NCI-H1694 treated with DMSO at 0.1 percent for 48 hours (cell line): ENCODE results near the gene ZNF84.
A peak's percentile ranks its signal among the peaks of the same experiment; 100 is the strongest.

ENCODE experiments used
- DNase-seq: peaks from one replicate; lab custom pipeline; 2025; lab: John Stamatoyannopoulos, UW

ZNF84 gene

DNA sequence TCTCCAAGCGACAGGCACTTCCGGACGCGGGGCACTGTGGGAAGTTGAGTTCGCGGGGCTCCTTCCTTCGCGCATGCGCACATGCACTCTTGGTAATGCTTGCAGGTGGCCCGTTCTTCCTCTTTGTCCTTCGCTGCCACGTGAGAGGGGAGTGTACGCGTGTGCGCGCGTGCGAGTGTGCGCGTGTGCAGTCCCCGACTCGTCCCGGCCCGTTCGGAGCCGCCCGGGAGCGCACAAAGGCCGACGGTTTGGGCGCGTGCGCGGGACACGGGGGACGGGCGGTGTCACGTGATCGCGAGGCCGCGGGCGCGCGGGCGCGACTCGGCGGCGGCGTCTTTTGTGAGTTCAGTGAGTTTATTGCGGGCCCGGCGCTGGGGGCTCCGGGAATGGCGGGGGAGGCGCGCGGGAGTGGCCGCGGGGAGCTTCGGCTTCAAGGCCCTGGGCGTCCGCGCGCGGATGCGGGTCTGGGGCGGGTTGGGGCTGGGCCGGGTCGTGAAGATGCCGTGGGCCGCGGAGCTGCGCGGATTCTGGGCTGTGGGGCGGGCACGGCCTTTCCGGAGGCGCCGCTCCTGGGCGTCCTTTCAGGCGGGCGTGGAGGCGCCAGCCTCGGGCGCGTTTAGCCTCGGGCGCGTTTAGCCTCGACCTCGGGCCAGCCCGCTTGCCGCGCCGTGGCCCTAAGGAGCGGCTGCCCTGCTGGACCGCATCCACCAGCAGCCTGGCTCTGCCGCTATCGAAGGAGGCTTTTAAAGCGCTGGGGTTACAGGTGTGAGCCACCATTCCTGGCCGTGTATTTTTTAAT is at the start of gene ZNF84:
ZNF84 (plus strand) TSS at position 303 of the 799 bp plus-strand sequence. CDS start 3,959 bp downstream, outside the sequence.
- peak; percentile 92 for DNase-seq

DNA sequence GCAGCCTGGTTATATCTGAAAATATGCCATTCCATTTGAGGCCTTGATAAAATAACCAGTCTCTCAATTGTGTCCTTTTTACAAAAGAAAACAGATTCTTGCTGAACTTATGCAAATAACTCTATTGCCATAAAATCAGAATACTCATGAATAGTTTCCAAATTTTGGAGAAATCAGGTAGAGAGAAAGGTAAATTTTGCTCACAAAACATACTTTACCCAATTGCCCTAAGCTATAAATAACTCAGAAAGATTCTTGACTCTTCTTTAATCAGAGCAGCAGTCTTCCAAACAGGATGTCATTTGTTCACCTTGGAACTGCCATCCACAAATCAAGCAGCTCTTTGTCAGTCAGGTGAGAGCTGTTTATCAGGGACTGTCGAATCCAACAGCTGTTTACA is 38.6 kb upstream of the ZNF84 start:
- DNase-seq, result no peak

DNA sequence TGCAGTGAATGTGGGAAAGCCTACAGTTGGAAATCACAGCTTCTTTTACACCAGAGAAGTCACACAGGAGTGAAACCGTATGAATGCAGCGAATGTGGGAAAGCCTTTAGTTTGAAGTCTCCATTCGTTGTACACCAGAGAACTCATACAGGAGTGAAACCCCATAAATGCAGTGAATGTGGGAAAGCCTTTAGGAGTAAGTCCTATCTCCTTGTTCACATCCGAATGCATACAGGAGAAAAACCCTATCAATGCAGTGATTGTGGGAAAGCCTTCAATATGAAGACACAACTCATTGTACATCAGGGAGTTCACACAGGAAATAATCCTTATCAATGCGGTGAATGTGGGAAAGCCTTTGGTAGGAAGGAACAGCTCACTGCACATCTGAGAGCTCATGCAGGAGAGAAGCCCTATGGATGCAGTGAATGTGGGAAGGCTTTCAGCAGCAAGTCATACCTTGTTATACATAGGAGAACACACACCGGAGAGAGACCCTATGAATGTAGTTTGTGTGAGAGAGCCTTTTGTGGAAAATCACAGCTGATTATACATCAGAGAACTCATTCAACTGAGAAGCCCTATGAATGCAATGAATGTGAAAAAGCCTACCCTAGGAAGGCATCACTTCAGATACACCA is 26.5 kb upstream of the ZNF84 start:
- no peak for DNase-seq

DNA sequence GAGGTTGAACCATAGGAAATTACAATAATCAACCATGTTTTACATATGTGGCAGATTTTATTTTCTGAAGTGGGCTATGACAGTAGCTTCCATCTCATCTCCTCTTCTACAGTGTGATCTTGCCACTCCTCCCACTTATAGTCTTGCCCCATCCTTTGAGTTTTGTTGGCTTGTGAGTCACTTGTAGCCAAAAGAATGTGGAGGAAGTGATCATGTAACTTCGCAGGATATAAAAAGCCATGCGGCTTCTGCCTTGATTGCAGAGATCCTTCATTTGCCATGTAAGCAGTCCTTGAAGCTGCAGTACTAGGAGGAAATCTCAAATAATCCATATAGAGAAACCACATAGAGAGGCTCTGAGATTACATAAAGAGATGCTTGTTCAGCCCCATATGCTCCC is 13.7 kb upstream of the ZNF84 start:
- no peak for DNase-seq

DNA sequence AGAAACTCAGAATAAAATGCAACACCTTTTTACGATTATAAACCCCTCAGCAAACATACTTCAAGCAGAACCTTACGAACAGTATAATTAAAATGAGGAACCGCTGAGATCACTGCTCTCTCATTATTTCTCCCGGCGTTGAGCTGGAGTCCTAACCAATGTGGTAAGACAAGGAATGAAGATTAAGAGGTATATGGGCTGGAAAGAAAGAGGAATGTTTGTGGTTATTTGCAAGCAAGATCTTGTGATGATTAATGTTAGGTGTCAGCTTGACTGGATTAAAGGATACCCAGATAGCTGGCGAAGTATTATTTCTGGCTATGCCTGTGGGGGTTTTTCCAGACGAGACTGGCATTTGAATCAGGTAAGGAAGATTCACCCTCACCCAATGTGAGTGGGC is 10.3 kb upstream of the ZNF84 start:
- no peak for DNase-seq

DNA sequence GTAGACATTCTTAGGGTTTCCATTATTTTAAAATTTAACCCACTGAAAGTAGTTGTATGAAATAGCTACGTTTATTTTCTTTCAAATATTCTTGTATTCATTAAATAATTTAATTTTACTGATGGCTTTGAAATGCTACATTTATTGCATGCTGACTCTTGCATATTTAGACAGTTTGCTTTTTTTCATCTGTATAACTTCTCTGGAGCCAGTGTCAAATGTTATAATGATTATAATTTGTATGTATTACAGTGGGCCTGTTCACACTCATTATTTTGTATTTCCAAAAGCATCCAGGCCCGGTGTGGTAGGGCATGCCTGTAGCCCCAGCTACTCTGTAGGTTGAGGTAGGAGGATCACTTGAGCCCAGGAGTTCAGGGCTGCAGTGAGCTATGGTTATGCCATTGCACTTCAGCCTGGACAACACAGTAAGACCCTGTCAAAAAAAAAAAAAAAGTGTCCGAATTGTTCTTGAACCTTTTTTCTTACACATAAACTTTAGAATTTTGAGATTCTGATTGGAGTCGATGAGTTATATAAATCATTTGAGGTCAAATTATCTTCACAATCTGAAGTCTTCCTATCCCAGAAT is 905 bp downstream of the ZNF84 start:
- DNase-seq, result no peak

DNA sequence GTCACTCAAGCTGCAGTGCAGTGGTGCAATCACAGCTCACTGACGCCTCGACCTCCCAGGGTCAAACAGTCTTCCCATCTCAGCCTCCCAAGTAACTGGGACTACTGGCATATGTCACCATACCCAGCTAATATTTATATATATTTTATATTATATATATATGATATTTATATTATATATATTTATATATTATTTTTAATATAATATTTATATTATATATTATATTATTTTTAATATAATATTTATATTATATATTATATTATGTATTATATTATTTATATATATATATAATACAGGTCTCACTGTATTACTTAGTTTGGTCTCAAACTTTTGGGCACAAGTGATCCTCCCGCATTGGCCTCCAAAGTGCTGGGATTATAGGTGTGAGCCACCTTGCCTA is 9.4 kb downstream of the ZNF84 start:
- DNase-seq, result no peak

DNA sequence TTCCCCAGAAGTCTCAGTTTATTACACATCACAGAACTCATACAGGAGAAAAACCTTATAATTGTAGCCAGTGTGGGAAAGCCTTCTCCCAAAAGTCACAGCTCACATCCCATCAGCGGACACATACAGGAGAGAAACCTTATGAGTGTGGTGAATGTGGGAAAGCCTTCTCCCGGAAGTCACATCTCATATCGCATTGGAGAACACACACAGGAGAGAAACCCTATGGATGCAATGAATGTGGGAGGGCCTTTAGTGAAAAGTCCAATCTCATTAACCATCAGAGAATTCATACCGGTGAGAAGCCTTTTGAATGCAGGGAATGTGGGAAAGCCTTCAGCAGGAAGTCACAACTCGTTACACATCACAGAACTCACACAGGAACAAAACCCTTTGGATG is 20.1 kb downstream of the ZNF84 start:
- DNase-seq, result no peak

DNA sequence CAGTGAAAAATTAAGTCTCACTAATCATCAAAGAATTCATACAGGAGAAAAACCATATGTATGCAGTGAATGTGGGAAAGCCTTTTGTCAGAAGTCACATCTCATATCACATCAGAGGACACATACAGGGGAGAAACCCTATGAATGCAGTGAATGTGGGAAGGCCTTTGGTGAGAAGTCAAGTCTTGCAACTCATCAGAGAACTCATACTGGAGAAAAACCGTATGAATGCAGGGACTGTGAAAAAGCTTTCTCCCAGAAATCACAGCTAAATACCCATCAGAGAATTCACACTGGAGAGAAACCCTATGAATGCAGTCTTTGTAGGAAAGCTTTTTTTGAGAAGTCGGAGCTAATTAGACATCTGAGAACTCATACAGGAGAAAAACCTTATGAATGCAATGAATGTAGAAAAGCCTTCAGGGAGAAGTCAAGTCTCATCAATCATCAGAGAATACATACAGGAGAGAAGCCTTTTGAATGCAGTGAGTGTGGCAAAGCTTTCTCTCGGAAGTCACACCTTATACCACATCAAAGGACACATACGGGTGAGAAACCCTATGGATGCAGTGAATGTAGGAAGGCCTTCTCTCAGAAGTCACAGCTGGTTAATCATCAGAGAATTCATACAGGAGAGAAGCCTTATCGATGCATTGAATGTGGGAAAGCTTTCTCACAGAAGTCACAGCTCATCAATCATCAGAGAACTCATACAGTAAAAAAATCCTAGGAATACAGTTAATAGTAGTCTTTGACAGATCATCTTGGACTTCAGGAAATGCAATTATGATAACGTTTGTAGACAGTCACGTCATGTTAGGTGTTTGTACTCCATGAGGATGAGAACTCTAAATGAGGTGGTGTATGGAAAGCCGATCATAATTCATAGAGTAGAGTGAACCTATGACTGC is 21.1 kb downstream of the ZNF84 start:
- DNase-seq, result no peak

DNA sequence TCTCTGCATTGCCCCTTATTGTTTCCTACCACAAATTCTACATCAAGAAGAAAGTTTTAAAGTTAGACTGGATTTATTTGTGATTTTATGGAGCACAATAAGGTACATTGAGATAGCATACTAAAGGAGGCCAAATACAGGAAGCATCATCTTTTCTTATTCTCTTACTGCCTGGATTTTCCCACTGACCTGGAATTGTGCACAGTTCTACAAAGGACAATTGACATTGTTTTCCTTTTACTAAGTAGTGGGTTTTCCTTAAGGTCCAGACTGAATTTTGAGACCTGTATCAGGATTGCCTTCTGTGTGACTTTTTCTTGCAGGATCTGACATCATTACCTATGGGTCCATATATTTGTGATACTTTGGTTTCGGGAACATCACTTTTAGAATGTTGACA is 24.6 kb downstream of the ZNF84 start:
- DNase-seq, result no peak

DNA sequence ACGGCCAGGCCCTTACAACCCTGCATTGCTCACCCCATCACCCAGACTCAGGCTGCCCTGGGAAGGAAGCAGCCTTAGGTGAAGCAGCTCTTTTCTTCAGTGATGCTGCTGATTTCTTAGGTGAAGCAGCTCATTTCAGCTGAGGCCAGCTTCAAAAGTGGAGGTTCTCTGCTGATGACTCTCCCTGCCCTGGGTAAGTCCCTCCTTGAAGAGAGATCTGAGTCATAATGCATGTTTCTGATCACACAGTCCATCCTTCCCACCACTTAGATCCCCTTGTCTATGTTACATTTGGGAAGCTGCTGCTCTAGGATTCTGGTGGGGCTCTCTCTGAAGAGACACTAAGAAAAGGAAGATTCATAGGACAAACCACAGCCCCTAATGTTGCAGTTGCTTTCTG is 26.2 kb downstream of the ZNF84 start:
- no peak for DNase-seq

DNA sequence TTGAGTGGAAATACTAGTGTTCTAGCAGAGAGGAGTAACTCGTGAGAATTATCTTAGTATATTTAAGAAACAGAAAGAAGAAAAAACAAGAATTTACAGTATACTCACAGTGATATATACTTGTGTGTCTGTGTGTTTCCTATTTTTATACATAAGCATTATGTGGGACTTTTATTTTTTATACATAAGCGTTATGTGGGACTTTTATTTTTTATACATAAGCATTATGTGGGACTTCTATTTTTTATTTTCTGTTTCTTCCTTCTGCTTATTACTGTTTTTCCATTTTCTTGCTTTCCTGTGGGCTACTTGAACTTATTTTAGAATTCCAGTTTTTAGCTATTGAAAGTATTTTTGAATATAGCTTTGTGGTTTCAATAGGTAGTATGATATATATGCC is 36.5 kb downstream of the ZNF84 start:
- no peak for DNase-seq

DNA sequence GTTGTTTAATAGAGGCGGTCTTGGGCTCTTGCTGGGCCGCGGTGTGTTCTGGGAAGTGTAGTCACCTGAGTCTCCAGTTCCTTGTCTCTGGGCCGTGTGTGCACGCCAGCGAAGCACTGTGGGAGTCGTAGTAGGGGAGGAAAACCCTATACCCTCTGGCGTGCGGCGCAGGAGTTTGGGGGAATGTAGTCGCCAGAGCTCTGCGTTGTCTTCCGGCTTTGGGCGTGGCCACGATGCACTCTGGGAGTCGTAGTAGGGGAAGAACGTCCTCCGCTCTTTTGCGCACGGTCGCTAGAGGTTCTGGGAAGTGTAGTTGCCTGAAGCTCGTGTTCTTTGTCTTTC is 42.7 kb downstream of the ZNF84 start:
- peak; percentile 97 for DNase-seq

DNA sequence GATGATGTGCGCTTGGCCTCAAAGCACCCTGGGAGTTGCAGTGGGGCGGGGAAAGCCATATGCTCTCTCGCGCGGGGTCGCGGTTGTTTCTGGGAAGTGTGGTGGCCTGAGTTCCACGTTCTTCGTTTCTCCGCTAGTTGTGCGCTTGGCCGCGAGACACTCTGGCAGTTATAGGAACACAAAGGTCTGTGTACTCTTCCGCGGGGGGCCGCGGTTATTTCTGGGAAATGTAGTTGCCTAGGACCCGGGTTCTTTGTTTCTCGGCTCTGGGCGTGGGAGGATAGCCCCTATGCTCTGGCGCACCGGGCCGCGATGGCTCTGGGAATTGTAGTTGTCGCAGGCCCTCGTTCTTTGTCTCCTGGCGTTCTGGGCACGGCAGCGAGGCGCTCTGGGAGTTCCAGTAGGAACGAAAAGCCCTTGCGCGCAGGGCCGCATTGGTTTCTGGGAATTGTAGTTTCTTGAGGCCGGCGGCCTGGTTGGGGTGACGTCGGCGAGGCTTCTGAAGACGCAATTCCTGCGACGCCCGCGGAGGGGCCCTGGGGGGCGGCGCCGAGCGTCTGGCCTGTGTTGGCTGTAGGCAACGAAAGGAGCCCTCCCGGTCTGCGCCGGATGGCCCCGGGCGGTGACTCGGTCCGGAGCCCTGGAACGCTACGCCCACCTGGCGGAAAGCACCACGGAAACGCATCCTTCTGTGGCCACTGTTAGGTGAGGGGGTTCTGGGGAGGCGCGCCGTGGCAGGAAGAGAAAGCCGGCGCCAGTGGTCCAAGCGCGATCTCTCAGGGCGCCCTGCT is 43.3 kb downstream of the ZNF84 start, which contains the start of gene ZNF140:
ZNF140 (plus strand) TSS at position 556 of the 791 bp plus-strand sequence. CDS start 398 bp downstream, outside the sequence.
- peak; percentile 95 for DNase-seq

DNA sequence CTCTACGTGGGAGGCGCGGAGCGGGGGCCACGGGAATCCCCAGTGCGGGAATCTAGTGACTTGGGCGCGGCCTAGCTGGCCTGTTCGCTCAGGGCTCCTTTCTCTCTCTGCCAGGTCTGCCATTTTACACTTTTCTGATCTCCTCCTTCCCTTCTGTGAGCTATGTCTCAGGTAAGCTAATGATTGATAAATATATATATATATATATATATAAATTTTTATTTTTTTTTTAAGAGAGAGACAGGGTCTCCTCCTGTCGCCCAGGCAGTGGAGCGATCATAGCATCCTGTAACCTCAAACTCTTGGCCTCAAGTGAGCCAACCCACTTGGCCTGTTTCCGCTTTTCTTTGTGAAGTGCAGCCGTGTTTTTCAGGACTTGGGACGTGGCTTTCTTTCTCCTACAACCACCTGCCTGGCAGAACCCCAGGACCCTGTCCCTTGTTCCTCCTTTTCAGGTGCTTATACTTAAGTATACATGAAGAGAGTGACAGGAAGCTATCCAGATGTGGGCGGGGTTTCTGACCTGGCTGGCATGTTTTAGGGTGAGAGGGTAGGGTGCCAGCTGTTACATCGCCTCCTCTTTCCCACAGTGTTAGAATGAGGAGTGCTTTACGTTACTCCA is 44.0 kb downstream of the ZNF84 start:
- DNase-seq, result no peak

DNA sequence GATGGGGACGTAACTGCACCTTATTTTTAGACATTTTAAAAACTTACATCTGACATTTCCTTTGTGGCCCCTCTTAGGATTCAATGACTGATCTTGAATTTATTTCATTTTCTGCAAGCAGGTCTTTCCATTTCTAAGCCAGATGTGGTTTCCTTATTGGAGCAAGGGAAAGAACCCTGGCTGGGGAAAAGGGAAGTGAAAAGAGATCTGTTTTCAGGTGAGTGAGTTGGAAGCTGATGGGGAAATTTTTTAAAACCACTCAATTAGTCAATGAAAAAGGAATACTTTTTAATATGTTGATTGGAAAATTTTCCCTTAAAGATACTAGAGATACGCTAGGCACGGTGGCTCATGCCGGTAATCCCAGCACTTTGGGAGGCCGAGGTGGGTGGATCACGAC is 46.0 kb downstream of the ZNF84 start:
- DNase-seq, result no peak

DNA sequence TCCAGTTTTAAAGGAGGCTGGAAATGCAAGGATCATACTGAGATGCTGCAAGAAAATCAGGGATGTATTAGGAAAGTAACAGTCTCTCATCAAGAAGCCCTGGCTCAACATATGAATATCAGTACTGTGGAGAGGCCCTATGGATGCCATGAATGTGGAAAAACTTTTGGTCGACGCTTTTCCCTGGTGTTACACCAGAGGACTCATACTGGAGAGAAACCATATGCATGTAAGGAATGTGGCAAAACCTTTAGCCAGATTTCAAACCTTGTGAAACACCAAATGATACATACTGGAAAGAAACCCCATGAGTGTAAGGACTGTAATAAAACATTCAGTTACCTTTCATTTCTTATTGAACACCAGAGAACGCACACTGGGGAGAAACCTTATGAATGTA is 68.3 kb downstream of the ZNF84 start:
- no peak for DNase-seq

DNA sequence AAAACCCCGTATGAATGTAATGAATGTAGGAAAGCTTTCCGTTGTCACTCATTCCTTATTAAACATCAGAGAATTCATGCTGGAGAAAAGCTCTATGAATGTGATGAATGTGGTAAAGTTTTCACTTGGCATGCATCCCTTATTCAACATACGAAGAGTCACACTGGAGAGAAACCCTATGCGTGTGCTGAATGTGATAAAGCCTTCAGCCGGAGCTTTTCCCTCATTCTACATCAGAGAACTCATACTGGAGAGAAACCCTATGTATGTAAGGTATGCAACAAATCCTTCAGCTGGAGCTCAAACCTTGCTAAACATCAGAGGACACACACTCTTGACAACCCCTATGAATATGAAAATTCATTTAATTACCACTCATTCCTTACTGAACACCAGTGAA is 68.9 kb downstream of the ZNF84 start:
- no peak for DNase-seq

DNA sequence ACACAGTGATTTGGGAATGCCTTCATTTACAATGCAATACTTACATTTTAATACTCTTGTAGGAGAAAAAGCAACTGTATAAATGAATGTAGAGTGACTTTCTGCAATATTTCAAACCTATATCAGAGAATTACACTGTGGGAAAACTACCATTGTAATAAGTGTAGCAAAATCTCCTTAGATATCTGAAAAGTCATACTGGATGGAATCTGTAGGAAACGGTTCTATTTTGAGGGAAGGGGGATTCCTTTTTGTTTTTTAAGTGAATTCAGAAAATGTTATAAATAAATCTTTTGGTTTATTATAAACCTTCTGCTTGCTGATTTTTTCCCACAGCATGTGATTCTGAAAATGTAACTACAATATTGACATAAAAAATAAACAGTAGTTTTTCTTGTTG is 69.8 kb downstream of the ZNF84 start:
- DNase-seq, result no peak

DNA sequence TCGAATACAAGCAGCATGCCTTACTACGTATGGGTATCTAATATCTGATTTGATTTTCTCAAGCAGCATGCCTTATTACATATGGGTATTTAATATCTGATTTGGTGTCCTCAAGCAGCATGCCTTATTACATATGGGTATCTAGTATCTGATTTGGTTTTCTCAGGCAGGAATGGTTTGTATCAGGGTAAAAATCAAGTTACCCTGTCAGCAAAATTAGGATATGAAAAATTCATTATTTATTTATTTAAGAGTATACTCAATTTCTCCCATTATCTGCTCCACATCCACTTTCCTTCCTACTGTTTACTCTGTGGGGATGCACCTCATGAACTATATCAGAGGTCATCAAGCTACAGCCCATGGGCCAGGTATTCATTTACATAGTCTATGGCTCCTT is 70.8 kb downstream of the ZNF84 start:
- DNase-seq, result no peak
